HEK293T (cell line): ENCODE results near the gene PTGER4.
"Not testable (repeated sequence)": the region's sequence is repeated elsewhere in the genome, so short reads cannot be mapped to it uniquely, and the experiment has no call there.

ENCODE experiments used
- CTCF ChIA-PET: fragments of 350-600 bp; formaldehyde crosslinking; extraction: SDS; loops from one replicate; lab custom pipeline; 2021; ENCODE audit warnings: antibody characterized with exemption, inconsistent platforms; lab: Yijun Ruan, JAX
- POLR2A ChIA-PET: fragments of 350-600 bp; formaldehyde crosslinking; extraction: SDS; loops from one replicate; lab custom pipeline; 2020; ENCODE audit warnings: antibody characterized with exemption, inconsistent platforms; lab: Yijun Ruan, JAX
- DNase-seq: peaks from one replicate; pipeline ENCODE4 v3.0.0; 2012; ENCODE audit warnings: mixed read lengths; ENCODE audit errors: extremely low spot score
- ARNT ChIP-seq: fragments of 450-650 bp; IDR thresholded peaks from 2 replicates; pipeline ENCODE4 v1.6.1; 2017; ENCODE audit warnings: mild to moderate bottlenecking
- BHLHE40 ChIP-seq: fragments of 450-650 bp; IDR thresholded peaks from 2 replicates; pipeline ENCODE4 v1.6.1; 2016; ENCODE audit warnings: mild to moderate bottlenecking, moderate library complexity, borderline replicate concordance
- CTBP1 ChIP-seq: fragments of 450-650 bp; IDR thresholded peaks from 2 replicates; pipeline ENCODE4 v1.6.1; 2016; ENCODE audit warnings: borderline replicate concordance
- ELF4 ChIP-seq: fragments of 450-650 bp; IDR thresholded peaks from 2 replicates; pipeline ENCODE4 v1.6.1; 2017; ENCODE audit warnings: antibody characterized with exemption
- FOXA1 ChIP-seq: fragments of 450-650 bp; IDR thresholded peaks from 2 replicates; pipeline ENCODE4 v1.6.1; 2016; ENCODE audit warnings: mild to moderate bottlenecking
- FOXK2 ChIP-seq: fragments of 450-650 bp; IDR thresholded peaks from 2 replicates; pipeline ENCODE4 v1.6.1; 2016; ENCODE audit warnings: mild to moderate bottlenecking
- FOXM1 ChIP-seq: fragments of 450-650 bp; IDR thresholded peaks from 2 replicates; pipeline ENCODE4 v1.6.1; 2017; ENCODE audit warnings: mild to moderate bottlenecking, borderline replicate concordance
- HDGF ChIP-seq: fragments of 450-650 bp; IDR thresholded peaks from 2 replicates; pipeline ENCODE4 v1.6.1; 2017; ENCODE audit warnings: antibody characterized with exemption, borderline replicate concordance
- L3MBTL2 ChIP-seq: fragments of 450-650 bp; conservative IDR thresholded peaks from 2 replicates; pipeline ENCODE4 v1.6.1; 2016; ENCODE audit warnings: mild to moderate bottlenecking
- LEF1 ChIP-seq: fragments of 450-650 bp; IDR thresholded peaks from 2 replicates; pipeline ENCODE4 v1.6.1; 2017; ENCODE audit warnings: mild to moderate bottlenecking, borderline replicate concordance
- NFRKB ChIP-seq: fragments of 450-650 bp; IDR thresholded peaks from 2 replicates; pipeline ENCODE4 v1.6.1; 2016; ENCODE audit warnings: mild to moderate bottlenecking, moderate library complexity
- PKNOX1 ChIP-seq: fragments of 450-650 bp; IDR thresholded peaks from 2 replicates; pipeline ENCODE4 v1.6.1; 2016
- SP1 ChIP-seq: fragments of 450-650 bp; IDR thresholded peaks from 2 replicates; pipeline ENCODE4 v1.6.1; 2017
- SUZ12 ChIP-seq: fragments of 450-650 bp; IDR thresholded peaks from 2 replicates; pipeline ENCODE4 v1.6.1; 2016; ENCODE audit warnings: mild to moderate bottlenecking
- TARDBP ChIP-seq: fragments of 450-650 bp; IDR thresholded peaks from 2 replicates; pipeline ENCODE4 v1.6.1; 2016
- ZNF384 ChIP-seq: fragments of 450-650 bp; IDR thresholded peaks from 2 replicates; pipeline ENCODE4 v1.6.1; 2016

The PTGER4 gene

GRCh38 chr5:40691894-40692293, 12.2 kb downstream of the PTGER4 start:
- TF ChIP-seq SP1 (no peak), HDGF (no peak), CTBP1 (no peak), LEF1 (no peak), NFRKB (no peak), FOXK2 (no peak), ARNT (no peak), PKNOX1 (no peak), BHLHE40 (no peak), ELF4 (no peak), ZNF384 (no peak), FOXM1 (no peak), SUZ12 (no peak), L3MBTL2 (no peak), TARDBP (no peak), FOXA1 (no peak)
- no peak for DNase-seq
- ChIA-PET CTCF (no interaction called here), POLR2A (no interaction called here)

- TF ChIP-seq BHLHE40 (no peak), SUZ12 (no peak), CTBP1 (no peak), ELF4 (no peak), NFRKB (no peak), HDGF (no peak), ARNT (no peak), PKNOX1 (no peak), FOXM1 (no peak), L3MBTL2 (no peak), ZNF384 (no peak), SP1 (no peak), FOXA1 (no peak), FOXK2 (no peak), TARDBP (no peak), LEF1 (no peak)
- ChIA-PET CTCF (no interaction called here), POLR2A (no interaction called here)
- DNase-seq: no peak
Measured at GRCh38 chr5:40694433-40694832, 14.7 kb downstream of the PTGER4 start.

GRCh38 chr5:40700116-40700782, 20.5 kb downstream of the PTGER4 start:
- CTCF ChIA-PET: interaction anchor here (0.5 kb wide), 1 partner anchor 24 kb away, joined by 3 read pairs; no protein-coding TSS in a partner anchor

GRCh38 chr5:40702027-40702426, 22.3 kb downstream of the PTGER4 start:
- POLR2A ChIA-PET, CTCF ChIA-PET, DNase-seq: not testable (repeated sequence)

More at GRCh38 chr5:40700116-40700782, 20.5 kb downstream of the PTGER4 start:
- no peak for TF ChIP-seq L3MBTL2
- no peak for TF ChIP-seq FOXM1
- TF ChIP-seq LEF1: no peak
- TF ChIP-seq ARNT: no peak
- TF ChIP-seq FOXK2: no peak
- no peak for TF ChIP-seq ELF4
- no peak for TF ChIP-seq BHLHE40
- no peak for TF ChIP-seq NFRKB
- no peak for TF ChIP-seq HDGF
- no peak for TF ChIP-seq FOXA1
- no peak for TF ChIP-seq PKNOX1
- no peak for DNase-seq
- POLR2A ChIA-PET: no interaction called here

GRCh38 chr5:40705484-40705883, 25.8 kb downstream of the PTGER4 start:
- CTCF ChIA-PET, POLR2A ChIA-PET, DNase-seq: not testable (repeated sequence)

- POLR2A ChIA-PET, DNase-seq, CTCF ChIA-PET: not testable (repeated sequence)
Measured at GRCh38 chr5:40710575-40710974, 30.9 kb downstream of the PTGER4 start.

- DNase-seq: no peak
- TF ChIP-seq FOXA1 (no peak), FOXM1 (no peak), SUZ12 (no peak), ELF4 (no peak), BHLHE40 (no peak), ARNT (no peak), NFRKB (no peak)
- ChIA-PET CTCF (no interaction called here), POLR2A (no interaction called here)
Measured at GRCh38 chr5:40714001-40714400, 34.3 kb downstream of the PTGER4 start.
